DND-41 (cell line): ENCODE measurements around the gene ASMT.

ENCODE experiments used
- ATAC-seq: fragments of 200-7000 bp; cut with Tn5 transposase; 3 replicates; pipeline ENCODE4 v1.9.1; 2021; ENCODE audit warnings: low read depth; ENCODE audit not compliant: insufficient read depth
- DNase-seq: peaks from one replicate; pipeline ENCODE4 v3.0.0-alpha.2; 2020
- H2AFZ ChIP-seq: 2 replicates; pipeline ENCODE4 v1.6.0; 2012; ENCODE audit warnings: low read depth, low read length
- H3K27ac ChIP-seq: 2 replicates; pipeline ENCODE4 v1.5.1; 2012; ENCODE audit warnings: low read length, inconsistent platforms
- H3K27me3 ChIP-seq: fragments of 200-600 bp; sonication (generic); 2 replicates; pipeline ENCODE4 v1.6.0; 2012; ENCODE audit warnings: low read length, mild to moderate bottlenecking, inconsistent platforms; ENCODE audit not compliant: insufficient read depth, poor library complexity
- H3K36me3 ChIP-seq: 2 replicates; pipeline ENCODE4 v1.5.1; 2012; ENCODE audit warnings: low read length, inconsistent platforms; ENCODE audit not compliant: insufficient read depth
- H3K4me1 ChIP-seq: 2 replicates; pipeline ENCODE4 v1.5.1; 2012; ENCODE audit warnings: mild to moderate bottlenecking, low read length; ENCODE audit not compliant: insufficient read depth
- H3K4me2 ChIP-seq: 2 replicates; pipeline ENCODE4 v1.6.0; 2012; ENCODE audit warnings: mild to moderate bottlenecking, moderate library complexity, low read length, inconsistent platforms; ENCODE audit not compliant: insufficient read depth
- H3K4me3 ChIP-seq, 2 experiments: fragments of 200-600 bp in 1 of 2; shearing (Covaris generic) in 1 of 2; 2 replicates each; pipeline ENCODE4 v1.5.1; 2012 to 2016; ENCODE audit warnings: inconsistent platforms in 2 of 2, low read length in 2 of 2, mild to moderate bottlenecking in 2 of 2, low read depth in 1 of 2, moderate library complexity in 1 of 2
- H3K79me2 ChIP-seq: 2 replicates; pipeline ENCODE4 v1.6.0; 2012; ENCODE audit warnings: low read length, inconsistent platforms; ENCODE audit not compliant: insufficient read depth
- H3K9ac ChIP-seq: 2 replicates; pipeline ENCODE4 v1.6.0; 2012; ENCODE audit warnings: low read depth, mild to moderate bottlenecking, inconsistent platforms, low read length, moderate library complexity
- H3K9me3 ChIP-seq: 2 replicates; pipeline ENCODE4 v1.5.1; 2012; ENCODE audit warnings: low read length, moderate library complexity, mild to moderate bottlenecking, inconsistent platforms; ENCODE audit not compliant: insufficient read depth, severe bottlenecking
- H4K20me1 ChIP-seq: 2 replicates; pipeline ENCODE4 v1.6.0; 2012; ENCODE audit warnings: low read length; ENCODE audit not compliant: insufficient read depth
- EZH2 ChIP-seq: IDR thresholded peaks from 3 replicates; pipeline ENCODE4 v1.6.1; 2012; ENCODE audit warnings: borderline replicate concordance, low read depth, mild to moderate bottlenecking, moderate library complexity, low read length, inconsistent platforms; ENCODE audit not compliant: severe bottlenecking
- TF ChIP-seq, protein P1 (sequence below): IDR thresholded peaks from 2 replicates; pipeline ENCODE4 v1.5.1; 2012; ENCODE audit warnings: borderline replicate concordance, low read length, moderate library complexity, mild to moderate bottlenecking; ENCODE audit not compliant: poor library complexity, severe bottlenecking; ENCODE audit errors: extremely low read depth

Gene ASMT

DNA sequence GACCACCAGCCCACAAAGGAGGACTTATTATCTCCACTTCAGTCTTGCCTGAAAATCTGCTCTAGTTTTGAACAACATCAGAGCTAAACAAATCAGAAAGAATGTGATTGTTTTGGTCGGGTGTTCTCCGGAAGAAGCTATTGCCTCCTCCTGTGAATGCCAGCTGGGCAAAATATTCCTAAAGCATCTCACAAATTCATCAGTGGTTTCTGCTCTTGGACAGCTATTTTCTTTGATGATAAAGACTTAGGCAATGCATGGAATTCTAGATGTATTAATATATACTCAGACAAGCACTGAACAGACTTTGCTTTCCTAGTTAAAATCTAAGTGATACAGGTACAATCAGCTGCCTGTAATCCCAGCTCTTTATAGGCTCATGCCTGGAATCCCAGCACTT is 71.8 kb downstream of the ASMT start:
- 0 out of 2 replicates have a peak, but pooled peaks cover 2% of the 10 kb centered on the region for H3K79me2 ChIP-seq
- H3K27ac ChIP-seq = no peak overlapping the region
- no peak overlapping the region for H3K4me2 ChIP-seq
- no peak for TF ChIP-seq EZH2
- TF ChIP-seq, protein P1, sequence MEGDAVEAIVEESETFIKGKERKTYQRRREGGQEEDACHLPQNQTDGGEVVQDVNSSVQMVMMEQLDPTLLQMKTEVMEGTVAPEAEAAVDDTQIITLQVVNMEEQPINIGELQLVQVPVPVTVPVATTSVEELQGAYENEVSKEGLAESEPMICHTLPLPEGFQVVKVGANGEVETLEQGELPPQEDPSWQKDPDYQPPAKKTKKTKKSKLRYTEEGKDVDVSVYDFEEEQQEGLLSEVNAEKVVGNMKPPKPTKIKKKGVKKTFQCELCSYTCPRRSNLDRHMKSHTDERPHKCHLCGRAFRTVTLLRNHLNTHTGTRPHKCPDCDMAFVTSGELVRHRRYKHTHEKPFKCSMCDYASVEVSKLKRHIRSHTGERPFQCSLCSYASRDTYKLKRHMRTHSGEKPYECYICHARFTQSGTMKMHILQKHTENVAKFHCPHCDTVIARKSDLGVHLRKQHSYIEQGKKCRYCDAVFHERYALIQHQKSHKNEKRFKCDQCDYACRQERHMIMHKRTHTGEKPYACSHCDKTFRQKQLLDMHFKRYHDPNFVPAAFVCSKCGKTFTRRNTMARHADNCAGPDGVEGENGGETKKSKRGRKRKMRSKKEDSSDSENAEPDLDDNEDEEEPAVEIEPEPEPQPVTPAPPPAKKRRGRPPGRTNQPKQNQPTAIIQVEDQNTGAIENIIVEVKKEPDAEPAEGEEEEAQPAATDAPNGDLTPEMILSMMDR = no peak
- H3K9me3 ChIP-seq = no peaks in the 10 kb centered on the region
- no peaks in the 10 kb centered on the region; the same call in 1 of the 2 replicates for H4K20me1 ChIP-seq
- H3K4me1 ChIP-seq = peaks cover 14% of the 10 kb centered on the region
- no peak overlapping the region for H2AFZ ChIP-seq
- no peak overlapping the region for H3K9ac ChIP-seq
- H3K27me3 ChIP-seq = no peaks in the 10 kb centered on the region
- DNase-seq (no peak), ATAC-seq (no peak)
- no peak overlapping the region for H3K4me3 ChIP-seq
- H3K36me3 ChIP-seq = no peaks in the 10 kb centered on the region
